Spleen (tissue), 7 donors: ENCODE results near the gene SLC46A1.

Source experiments
- POLR2A ChIP-seq, 3 donors: fragments of 450-650 bp; IDR thresholded peaks; one replicate each; pipeline ENCODE4 v1.5.1; 2017; ENCODE audit warnings: antibody characterized with exemption in 3 of 3, mild to moderate bottlenecking in 1 of 3
- TF ChIP-seq, protein P1 (sequence below), 11 experiments: fragments of 200-600 bp in 7 of 11; fragments of 450-650 bp in 4 of 11; sonication (generic) in 4 of 11; IDR thresholded peaks in 8 of 11; conservative IDR thresholded peaks in 3 of 11; 1 replicate in 7 of 11; 2 replicates in 4 of 11; pipeline versions ENCODE4 v1.4.0 to v1.8.0; 2016 to 2021; ENCODE audit warnings: antibody characterized with exemption in 11 of 11, inconsistent platforms in 4 of 11, mild to moderate bottlenecking in 1 of 11
- donor health status: DM: no; HTN: no; CAD: no; lungs with moderate emphysema.
- donor health status: DM: no; HTN: no; CAD: no.
- donor health status: DM: no; HTN: no; CAD: no.

GRCh38 chr17:28365487-28365886 lies 40.5 kb downstream of the SLC46A1 start:
- TF ChIP-seq, protein P1, sequence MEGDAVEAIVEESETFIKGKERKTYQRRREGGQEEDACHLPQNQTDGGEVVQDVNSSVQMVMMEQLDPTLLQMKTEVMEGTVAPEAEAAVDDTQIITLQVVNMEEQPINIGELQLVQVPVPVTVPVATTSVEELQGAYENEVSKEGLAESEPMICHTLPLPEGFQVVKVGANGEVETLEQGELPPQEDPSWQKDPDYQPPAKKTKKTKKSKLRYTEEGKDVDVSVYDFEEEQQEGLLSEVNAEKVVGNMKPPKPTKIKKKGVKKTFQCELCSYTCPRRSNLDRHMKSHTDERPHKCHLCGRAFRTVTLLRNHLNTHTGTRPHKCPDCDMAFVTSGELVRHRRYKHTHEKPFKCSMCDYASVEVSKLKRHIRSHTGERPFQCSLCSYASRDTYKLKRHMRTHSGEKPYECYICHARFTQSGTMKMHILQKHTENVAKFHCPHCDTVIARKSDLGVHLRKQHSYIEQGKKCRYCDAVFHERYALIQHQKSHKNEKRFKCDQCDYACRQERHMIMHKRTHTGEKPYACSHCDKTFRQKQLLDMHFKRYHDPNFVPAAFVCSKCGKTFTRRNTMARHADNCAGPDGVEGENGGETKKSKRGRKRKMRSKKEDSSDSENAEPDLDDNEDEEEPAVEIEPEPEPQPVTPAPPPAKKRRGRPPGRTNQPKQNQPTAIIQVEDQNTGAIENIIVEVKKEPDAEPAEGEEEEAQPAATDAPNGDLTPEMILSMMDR (IDR thresholded peaks at IDR 0.05 in 8 of 11, conservative IDR thresholded peaks at IDR 0.05 in 3 of 11) = no peak
- TF ChIP-seq POLR2A (IDR thresholded peaks at IDR 0.05) = no peak
